ENCODE measurements around the gene ZMYM4.
"Not testable (repeated sequence)": the region's sequence is repeated elsewhere in the genome, so short reads cannot be mapped to it uniquely, and the experiment has no call there.

ZMYM4 gene

DNA sequence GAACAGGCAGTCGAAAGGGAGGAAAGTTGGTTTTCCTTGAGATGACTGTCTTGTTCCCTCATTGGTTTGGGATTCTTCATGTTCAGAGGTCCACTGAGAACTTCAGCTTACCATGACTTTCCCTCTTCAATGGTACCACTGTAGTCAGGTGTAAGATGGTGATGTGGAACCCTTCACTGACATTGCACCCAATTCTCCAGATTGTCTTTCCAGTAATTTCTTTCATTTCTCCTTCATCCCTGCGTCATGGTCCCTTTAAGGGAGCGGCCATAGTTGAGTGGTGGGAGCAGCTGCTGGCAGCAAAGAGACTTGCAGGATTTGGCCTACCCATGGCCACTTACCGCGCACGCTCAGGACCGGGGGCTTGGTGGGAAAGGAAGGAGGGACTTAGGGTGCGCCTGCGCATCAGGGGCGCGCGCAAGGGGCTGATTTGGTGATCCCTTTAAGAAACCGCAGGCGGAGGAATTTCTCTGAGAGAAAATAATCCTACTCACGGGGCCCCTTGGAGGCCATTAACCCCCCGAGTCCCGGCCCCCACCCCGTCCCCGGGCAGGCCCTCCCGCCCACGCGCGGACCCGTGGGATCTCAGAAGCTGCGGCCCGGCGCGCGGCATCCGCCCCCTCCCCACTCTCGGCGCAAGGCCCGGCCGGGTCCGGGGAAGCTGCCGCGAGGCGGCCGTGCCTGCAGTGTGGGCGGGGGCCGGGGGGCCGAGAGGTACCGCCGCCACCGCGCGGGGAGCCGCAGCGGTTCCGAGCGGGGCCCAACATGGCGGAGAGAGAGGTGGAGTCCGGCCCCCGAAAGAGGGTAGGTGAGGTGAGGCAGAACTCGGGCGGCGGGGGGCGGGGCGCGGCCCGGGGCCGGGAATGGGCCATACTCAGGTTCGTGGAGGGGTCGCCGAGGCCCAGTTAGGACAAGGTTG lies at the start of gene ZMYM4:
Gene ZMYM4, plus strand, starts transcription at position 428 of the 919 bp plus-strand sequence. Its CDS starts 338 bp downstream, at position 766.
- DNase-seq (ENCODE audit: low read depth), result peak; percentile 99

DNA sequence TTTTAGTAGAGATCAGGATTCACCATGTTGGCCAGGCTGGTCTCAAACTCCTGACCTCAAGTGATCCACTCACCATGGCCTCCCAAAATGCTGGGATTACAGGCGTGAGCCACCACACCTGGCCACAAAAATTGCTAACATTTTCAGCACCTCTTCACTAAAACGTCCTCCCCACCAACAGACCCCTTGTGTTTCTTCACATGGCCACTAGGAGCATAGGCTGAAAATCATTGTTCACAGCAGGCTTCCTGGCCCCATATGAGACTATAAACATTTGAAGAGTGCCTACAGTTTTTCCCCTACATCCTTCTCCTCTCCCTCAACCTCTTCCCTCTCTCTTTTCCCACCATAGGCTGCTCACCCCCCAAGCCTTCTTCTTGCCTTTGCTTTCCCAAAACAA lies 47.5 kb upstream of the ZMYM4 start:
- DNase-seq (ENCODE audit: low read depth), result peak; percentile 28

DNA sequence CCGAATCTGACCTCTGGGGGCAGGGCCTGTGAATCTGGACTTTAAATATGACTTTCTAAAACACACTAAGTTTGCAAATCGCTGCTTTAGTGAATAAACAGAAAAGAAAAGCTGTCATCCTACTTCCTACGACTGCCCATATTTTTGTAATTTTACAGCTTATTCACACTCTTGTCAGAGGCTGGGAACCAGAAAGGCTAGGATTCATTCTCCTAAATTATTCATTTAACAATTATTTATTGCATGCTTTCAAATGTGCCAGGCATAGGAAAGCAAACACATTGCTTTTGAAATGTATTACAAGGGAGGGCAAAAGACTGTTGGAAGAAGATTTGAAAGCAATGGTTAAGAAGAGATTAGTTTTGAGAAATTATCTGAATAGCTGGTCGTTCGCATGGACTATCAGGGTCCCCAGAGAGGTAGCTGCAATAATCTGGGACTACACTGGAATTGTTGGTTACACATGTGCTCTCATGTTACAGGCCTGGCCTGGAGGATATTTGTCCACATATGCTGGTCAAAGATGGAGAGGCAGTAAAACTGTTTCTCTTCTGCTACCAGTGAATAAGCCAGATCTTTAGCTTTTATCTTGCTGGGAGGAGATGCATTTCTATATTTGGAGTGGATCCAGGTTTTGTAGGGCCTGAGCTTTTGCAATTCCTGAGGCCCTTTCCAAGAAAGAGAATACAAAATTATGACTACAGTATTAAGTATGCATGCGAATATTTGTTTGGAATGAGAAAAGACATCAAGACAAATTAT lies 46.0 kb upstream of the ZMYM4 start:
- peak; percentile 97 for DNase-seq (ENCODE audit: low read depth)

DNA sequence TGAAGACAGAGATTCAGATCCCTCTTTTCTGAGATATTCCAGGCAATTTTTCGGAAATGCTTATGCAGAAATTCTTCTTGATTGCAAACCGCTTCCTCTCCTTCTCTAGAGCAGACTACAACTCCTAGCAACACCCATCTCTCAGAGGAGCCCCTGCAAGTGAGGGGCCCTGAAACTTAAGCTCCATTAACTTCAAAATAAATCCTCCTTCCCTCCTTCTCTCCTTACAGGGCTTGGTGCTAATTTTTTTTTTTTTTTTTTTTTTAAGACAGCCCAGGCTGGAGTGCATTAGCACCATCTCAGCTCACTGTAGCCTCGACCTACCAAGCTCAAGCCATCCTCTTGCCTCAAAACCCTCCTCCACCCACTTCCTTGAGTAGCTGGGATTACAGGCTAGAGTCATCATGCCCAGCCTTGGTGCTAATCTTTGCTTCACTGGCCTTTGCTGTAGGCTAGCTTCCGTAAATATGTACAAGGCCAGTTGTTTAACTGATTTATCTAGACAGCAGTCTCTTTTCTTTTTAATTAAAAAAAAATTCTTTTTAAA lies 45.4 kb upstream of the ZMYM4 start:
- DNase-seq (ENCODE audit: low read depth), result peak; percentile 81

DNA sequence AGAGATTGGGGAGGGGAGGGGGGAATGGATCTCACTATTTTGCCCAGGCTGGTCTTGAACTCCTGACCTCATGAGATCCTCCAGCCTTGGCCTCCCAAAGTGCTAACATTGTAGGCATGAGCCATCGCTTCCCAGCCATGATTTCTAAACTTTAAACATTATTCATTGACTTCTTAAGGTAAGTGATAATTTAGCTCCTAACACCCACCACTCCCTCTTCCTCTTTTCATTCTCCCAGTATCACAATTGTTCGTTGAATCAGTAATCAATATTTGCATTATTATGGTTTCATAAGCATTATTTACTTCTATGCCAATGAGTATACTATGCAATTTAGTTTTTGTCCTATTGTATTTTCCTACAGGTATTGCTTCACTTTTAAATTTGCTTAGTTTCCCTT lies 42.0 kb upstream of the ZMYM4 start:
- DNase-seq (ENCODE audit: low read depth), result no peak

DNA sequence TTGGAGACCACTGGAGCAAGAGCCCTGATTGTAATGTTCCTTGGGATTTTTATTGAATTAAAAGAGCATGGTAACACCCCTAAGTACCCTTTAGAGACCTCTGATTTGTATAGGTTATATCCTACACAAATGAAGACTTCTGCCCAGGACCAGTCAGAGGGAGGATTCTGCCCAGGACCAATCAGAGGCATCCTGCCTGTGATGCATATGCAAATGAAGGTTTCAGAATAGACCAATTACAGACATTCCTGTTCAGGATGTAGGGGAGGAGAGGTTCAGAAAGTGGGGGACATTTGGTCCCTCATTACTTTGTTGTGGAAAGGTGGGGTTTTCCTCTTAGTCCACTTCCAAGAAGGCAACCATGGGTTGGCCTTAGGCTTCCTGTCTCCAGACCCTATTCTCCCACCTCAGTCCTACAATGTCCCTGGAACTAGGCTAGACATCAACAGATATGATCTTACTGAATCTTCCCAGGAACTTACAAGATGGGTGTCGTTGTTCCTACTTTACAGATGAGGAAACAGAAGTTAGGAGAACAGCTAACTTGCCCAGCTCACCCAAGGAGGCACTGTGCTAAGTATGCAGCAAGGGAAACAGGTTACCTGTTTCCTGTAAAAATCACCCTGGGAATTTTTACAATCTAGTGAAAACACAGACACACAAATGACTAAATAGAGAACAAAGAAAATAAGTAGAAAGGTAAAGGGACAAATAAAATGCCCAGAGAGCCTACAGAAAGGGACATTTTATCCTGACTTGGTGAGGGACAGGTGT lies 38.7 kb upstream of the ZMYM4 start:
- DNase-seq (ENCODE audit: low read depth), result no peak

DNA sequence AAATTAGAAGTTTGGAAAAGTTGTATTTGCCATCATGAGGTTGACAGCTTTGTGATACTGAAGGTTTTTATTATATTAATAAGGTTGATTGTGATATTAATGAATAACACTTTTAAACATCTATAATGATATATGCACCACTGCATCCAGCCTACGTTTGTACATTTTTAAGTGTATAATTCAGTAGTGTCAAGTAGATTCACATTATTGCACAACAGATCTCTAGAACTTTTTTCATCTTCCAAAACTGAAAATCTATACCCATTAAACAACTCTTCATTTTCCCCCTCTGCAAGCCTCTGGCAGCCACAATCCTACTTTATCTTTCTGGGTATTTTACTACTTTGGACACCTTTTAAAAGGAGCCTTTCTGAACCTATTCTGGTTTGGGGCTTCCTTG lies 37.2 kb upstream of the ZMYM4 start:
- no peak for DNase-seq (ENCODE audit: low read depth)

DNA sequence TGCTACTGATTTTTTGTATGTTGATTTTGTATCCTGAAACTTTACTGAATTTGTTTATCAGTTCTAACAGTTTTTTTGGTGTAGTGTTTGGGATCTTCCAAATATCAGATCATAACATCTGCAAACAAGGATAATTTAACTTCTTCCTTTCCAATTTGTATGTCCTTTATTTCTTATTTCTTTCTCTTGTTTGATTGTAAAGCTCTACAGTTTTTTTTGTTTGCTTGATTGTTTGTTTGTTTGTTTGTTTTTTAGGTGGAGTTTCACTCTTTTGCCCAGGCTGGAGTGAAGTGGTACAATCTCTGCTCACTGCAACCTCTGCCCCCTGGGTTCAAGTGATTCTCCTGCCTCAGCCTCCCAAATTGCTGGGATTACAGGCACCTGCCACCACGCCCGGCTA lies 31.7 kb upstream of the ZMYM4 start:
- DNase-seq (ENCODE audit: low read depth), result not testable (repeated sequence)

DNA sequence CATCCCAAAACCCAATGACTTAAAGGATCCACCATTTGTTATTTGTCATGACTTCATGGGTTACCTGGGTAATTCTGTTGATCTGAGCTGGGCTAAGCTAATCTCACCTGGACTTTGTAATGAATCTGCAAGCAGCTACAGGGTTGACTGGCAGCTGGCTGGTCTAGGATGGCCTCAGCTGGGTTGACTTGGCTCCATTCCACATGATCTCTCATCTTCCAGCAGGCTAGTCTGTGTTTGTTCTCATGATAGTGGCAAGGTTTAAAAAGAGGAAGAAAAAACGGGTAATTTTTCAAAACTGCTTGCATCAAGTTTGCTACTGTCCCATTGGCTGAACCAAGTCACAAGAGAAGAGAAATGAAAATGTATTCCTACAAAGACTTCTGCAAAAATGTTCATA lies 24.8 kb upstream of the ZMYM4 start:
- peak; percentile 16 for DNase-seq (ENCODE audit: low read depth)

DNA sequence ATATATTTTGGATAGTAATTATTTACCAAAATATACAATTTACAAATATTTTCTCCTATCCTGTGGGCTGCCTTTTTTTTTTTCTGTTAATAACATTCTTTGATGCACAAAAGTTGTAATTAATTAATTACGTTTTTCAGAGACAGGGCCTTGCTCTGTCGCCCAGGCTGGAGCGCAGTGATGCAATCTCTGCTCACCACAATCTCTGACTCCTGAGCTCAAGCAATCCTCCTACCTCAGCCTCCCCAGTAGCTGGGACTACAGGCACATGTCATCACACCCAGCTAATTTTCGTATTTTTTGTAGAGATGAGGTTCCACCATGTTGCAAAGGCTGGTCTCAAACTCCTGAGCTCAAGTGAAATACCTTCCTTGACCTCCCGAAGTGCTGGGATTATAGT lies 21.3 kb upstream of the ZMYM4 start:
- no peak for DNase-seq (ENCODE audit: low read depth)

DNA sequence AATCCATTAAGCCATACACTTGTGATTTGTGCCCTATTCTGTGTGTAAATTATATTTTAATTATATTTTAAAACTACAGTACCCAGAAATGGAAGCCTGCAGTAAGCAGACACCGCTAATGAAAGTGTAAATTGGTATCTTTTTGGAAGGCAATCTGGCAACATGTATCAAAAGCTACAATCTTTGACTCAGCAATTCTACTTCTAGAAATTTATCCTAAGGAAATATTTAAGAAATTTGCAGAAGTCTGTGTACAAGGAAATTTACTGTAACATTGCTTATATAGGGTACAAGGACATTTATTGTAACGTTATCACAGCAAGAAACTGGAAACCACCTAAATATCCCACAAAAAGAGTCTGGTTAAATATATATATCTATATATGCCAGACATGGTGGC lies 14.6 kb upstream of the ZMYM4 start:
- no peak for DNase-seq (ENCODE audit: low read depth)

DNA sequence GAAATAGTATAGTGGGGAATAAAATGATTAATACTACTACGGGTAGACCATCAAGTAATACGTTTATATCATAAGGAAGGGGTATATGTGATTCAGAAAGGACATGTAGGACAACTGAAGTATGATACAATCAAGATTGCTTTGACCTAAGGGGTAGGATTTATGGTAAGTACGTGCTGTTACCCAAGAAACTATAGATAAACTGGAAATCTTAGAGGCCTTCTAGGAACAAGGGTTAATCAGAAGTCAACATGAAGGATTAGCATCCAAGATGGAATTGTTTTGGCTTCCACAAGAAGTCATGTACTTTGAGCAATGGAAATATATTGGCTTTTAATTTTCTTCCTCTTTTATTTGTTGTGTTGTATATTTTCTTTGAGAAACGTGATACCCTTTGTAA lies 13.2 kb upstream of the ZMYM4 start:
- no peak for DNase-seq (ENCODE audit: low read depth)

DNA sequence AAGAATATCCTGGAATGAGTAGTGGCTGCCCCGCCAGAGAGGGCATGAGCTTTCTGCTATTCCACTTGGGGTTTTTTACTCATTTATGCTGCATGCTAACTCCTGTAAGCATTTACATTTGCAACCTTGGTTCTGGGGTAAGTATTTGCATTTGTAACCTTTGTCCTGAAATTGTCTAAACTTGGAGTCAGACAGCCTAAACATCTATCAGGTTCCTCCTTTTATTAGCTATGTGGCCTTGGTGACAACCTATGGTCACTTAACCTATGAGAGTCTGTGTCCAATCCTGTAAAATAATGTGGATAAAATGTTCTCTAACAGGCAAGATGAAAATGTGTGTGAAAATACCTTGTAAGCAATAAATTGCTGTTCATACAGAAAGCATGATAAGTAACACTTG lies 8.9 kb upstream of the ZMYM4 start:
- no peak for DNase-seq (ENCODE audit: low read depth)

DNA sequence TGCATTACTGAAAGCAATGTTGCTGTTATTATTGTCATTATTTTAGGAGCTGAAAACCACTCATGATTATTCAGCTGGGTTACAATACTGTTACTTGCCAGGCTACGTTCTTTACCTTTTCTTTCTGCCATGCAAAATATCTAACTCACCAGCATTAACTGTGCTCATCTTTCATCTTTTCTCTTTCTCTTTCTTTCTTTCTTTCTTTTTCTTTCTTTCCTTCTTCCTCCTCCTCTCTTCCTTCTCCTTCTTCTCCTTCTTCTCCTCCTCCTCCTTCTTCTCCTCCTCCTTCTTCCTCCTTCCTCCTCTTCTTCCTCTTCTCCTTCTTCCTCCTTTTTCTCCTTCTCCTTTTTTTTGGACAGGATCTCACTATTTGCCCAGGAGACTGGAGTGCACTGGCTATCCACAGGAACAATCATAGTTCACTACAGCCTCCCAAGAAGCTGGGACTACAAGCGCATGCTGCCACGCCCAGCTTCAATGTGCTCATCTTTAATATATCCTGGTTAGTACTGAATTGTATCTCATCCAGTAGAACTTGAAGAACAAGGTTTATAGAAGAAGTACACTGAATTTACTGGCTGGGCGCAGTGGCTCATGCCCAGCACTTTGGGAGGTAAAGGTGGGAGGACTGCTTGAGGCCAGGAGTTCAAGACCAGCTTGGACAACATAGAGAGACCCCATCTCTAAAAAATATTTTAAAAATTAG lies 6.9 kb upstream of the ZMYM4 start:
- DNase-seq (ENCODE audit: low read depth), result no peak

DNA sequence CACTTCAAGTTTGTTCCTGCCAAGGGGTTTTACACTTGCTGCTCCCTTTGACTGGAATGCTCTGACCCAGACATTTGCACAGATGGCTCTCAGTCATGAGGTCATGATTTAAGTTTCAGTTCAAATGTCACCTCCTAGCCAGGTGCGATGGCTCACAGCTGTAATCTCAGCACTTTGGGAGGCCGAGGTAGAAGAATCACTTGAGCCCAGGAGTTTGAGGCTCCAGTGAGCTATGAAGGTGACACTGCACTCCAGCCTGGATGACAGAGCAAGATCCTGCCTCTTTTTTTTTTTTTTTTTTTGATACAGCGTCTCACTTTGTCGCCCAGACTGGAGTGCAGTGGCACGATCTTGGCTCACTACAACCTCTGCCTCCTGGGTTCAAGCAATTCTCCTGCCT lies 4.5 kb upstream of the ZMYM4 start:
- no peak for DNase-seq (ENCODE audit: low read depth)

DNA sequence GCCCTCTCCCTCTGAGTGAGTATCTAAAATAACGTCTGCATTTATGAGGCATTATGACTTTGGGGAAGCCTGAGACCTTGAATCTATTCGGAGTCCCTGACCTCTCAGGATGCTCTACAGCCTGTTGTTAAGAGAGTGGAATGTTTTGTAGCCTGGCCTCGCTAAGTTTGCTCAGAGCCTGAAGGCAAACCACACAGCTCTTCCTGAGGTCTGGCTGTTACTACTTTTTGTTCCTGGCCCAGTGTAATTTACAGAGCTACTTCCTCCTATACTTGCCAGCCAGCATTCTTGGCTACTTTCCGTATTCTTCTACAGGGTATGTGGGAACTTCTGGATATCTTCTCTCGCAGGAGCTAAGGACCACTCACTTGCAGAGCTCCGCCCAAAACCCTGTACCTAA lies 3.6 kb upstream of the ZMYM4 start:
- DNase-seq (ENCODE audit: low read depth), result peak; percentile 41

DNA sequence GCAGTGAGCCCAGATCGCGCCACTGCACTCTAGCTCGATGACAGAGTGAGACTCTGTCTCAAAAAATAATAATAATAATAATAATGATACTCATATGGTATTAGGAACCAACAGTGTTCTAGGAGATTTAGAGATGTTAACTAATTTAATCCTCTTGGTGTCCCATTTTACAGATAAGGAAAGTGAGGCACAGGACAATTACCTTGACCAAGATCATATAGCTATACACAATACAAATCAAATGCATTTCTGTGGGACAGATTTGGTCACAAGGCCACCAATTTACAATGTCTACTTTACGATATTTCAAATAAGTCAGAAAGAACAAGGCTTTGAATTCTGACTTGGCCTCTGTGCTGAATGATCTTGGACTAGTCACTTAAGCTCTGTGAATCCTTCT lies 2.2 kb upstream of the ZMYM4 start:
- DNase-seq (ENCODE audit: low read depth), result no peak

DNA sequence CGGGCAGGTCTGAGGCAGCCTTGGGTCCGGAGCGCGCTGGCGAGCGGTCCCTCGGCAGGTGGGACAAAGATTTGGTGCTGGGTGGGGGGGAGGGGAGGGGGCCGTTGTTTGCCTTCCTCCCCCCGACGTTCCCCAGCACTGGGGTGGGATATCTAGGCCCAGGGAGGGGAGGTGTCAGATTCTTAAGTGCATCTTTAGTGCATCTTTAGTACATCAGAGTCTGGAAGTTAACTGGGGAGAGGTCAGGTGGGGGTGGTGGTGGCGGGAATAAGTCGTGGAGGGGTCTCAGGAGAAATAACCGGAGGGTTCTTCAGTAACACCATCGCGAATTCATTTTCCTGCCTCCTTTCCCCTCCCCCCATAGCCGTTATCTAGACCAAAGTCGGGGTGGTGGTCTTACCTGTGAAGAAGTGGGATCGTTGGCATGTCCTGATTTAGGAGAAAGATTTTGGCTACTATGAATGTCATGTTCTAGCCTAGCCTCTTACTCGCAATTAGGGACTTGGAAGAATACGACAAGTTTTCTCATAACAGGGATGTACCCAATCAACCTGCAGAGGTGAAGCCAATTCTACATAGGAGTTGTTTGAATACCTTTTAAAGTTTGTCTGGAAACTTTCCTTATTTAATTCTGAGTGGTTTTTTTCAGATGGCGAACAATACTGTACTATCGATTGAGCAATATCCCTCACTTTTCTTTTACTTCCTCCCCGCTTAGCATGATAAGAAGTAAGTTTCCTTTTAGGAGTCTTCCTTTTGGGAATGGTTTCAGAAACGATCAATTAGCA lies 886 bp downstream of the ZMYM4 start:
- no peak for DNase-seq (ENCODE audit: low read depth)

DNA sequence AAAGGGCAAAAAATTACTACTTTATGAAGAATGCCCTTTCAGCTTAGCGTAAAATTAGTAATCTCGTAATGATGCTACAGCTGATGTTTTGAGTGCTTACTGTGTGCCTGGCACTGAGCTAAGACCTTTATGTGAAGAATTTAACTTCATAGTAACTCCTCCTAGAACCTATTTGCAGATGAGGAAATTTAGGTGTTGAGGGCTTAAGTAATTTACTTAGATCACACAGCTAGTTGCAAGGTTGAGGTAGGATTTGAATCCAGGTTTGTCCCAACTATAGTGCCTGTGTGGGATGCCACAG lies 1.4 kb downstream of the ZMYM4 start:
- no peak for DNase-seq (ENCODE audit: low read depth)

DNA sequence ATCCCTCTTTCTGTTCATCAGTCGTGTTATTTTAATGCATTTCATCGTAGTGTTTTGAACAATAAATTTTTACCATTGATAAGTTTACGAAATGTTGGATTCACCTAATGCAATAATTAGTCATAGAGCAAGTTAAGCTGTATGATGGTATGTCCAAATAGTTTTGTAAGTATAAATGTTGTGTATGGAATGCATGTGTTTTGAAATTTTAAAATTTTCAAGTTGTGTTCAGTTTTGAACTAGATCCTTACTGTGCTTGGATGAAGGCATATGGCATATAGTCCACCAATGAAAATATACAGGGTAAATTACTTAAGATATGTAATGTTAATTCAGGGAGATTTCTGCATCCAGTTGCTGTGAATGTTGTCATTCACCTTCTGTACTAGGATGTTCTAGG lies 2.3 kb downstream of the ZMYM4 start:
- DNase-seq (ENCODE audit: low read depth), result peak; percentile 30

DNA sequence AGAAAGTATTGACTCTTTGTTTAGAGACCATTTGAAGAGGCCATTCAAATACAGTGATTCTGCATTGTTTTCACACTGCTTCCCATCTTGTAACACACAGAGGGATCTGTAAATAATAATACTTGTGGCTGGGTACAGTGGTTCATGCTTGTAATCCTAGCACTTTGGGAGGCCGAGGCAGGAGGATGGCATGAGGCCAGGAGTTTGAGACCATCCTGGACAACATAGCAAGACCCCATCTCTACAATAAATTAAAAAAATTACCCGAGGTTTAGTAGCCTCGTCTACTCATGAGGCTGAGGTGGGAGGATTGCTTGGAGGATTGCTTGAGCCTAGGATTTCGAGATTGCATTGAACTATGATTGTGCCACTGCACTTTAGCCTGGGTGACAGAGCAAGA lies 5.7 kb downstream of the ZMYM4 start:
- no peak for DNase-seq (ENCODE audit: low read depth)

Data from amniotic epithelial cell (primary cell).